GM20000 (cell line): Measurements from ENCODE around the gene RNF135.
A peak's percentile ranks its signal among the peaks of the same experiment; 100 is the strongest.
"Not testable (repeated sequence)": the region's sequence is repeated elsewhere in the genome, so short reads cannot be mapped to it uniquely, and the experiment has no call there.

Experiments used
- DNase-seq: peaks from one replicate; pipeline ENCODE4 v3.0.0; 2012; ENCODE audit warnings: low spot score
- TF ChIP-seq, protein P1 (sequence below): IDR thresholded peaks from 2 replicates; pipeline ENCODE4 v1.5.1; 2012; ENCODE audit warnings: mild to moderate bottlenecking, control low read depth; ENCODE audit errors: extremely low read depth, missing control alignments

Gene RNF135

DNA sequence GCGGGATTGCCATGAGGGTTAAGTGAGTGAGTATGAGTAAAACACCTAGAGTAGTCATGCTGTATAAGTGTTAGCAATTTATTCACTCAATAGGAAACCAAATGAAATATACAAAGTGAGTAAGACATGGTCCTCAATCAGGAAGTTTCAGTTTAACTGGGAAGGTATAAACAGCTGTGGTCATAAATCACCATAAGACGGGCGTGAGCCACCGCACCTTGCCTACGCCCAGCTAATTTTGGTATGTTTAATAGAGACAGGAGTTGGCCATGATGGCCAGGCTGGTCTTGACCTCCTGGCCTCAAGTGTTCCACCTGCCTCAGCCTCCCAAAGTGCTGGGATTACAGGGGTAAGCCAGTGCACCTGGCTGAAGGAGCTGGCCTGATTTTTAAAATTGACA, 27.0 kb downstream of the RNF135 start:
- TF ChIP-seq, protein P1, sequence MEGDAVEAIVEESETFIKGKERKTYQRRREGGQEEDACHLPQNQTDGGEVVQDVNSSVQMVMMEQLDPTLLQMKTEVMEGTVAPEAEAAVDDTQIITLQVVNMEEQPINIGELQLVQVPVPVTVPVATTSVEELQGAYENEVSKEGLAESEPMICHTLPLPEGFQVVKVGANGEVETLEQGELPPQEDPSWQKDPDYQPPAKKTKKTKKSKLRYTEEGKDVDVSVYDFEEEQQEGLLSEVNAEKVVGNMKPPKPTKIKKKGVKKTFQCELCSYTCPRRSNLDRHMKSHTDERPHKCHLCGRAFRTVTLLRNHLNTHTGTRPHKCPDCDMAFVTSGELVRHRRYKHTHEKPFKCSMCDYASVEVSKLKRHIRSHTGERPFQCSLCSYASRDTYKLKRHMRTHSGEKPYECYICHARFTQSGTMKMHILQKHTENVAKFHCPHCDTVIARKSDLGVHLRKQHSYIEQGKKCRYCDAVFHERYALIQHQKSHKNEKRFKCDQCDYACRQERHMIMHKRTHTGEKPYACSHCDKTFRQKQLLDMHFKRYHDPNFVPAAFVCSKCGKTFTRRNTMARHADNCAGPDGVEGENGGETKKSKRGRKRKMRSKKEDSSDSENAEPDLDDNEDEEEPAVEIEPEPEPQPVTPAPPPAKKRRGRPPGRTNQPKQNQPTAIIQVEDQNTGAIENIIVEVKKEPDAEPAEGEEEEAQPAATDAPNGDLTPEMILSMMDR, result no peak

DNA sequence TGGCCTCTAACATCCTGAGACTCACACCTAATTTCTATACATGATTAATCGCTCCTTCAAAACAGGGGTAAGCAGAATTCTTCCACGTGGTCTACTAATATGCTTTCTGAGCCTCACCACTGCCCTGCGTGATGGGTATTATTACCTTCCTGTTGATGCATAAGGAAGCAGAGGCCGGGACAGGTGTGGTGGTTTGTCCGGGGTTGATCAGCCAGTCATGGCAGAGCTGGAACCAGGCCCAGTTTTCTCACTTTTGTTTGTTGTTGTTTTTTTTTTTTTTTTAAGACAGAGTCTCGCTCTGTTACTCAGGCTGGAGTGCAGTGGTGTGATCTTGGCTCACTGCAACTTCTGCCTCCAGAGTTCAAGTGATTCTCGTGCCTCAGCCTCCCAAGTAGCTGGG, 31.2 kb downstream of the RNF135 start:
- TF ChIP-seq, protein P1, result no peak
- no peak for DNase-seq

More for the DNA sequence above, 27.0 kb downstream of the RNF135 start:
- no peak for DNase-seq

DNA sequence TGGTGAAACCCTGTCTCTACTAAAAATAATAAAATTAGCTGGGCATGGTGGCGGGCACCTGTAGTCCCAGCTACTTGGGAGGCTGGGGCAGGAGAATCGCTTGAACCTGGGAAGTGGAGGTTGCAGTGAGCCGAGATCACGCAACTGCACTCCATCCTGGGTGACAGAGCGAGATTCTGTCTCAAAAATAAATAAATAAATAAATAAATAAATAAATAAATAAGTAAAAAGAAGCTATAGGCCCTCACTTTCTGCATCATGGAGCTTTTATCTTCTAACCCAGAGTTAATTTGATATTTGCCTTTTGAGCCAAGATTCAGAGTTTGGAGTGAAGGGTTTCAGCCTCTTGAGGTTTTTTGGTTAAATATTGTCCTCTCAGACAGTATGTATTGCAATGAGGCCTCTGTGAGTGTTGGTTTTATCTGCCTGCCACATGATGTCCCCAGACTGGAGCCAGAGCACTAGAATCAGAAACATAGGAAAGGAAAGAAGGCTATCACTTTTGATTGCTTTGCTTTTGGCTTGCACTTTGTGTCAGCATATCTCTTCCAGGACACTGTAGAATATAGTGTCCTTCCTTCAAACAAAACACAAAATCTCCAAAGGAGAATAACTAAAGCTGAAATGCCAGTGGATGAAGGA, 32.5 kb downstream of the RNF135 start:
- TF ChIP-seq, protein P1, result no peak
- no peak for DNase-seq

DNA sequence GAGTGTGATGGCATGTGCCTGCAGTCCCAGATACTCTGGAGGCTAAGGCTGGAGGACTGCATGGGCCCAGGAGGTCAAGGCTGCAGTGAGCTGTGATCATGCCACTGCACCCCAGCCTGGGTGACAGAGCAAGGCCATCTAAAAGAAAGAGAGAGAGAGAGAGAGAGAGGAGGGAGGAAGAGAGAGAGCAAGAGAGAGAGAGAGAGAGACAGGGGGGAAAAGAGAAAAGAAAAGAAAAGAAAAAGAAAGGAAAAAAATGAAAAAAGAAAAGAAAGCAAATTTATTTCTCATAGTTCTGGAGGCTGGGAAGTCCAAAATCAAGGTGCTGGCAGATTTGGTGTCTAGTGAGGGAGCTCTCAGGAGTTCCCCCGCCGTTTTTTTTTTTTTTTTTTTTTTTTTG, 33.3 kb downstream of the RNF135 start:
- TF ChIP-seq, protein P1, result no peak
- no peak for DNase-seq

DNA sequence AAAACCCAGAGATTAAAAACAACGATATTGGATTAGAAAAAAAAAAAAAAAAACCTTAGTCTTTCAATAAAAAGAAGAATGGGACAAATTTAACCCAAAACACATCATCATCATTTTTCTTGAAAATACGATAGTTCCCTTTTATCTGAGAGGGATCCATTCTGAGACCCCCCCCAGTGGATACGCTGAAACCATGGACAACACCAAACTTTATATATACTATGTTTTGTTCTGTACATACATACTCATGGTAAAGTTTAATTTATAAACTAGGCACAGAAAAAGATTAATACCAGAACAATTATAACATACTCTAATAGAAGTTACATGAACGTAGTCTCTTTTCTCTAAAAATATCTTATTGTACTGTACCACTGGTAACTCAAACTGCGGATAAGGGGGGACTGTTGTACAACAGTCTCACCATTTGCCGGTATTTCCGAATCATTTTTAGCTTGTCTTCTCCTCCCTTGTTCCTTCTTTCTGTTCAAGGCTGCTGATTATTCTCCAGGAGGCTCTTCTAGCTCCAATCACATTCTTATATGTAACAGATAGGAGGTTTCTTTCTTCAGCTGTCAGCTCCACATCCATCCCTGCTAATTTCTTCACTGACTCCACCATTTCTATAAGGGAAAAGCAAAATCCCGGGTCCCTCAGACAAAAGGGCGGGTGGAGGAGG, 37.0 kb downstream of the RNF135 start:
- TF ChIP-seq, protein P1, result no peak
- DNase-seq, result no peak

DNA sequence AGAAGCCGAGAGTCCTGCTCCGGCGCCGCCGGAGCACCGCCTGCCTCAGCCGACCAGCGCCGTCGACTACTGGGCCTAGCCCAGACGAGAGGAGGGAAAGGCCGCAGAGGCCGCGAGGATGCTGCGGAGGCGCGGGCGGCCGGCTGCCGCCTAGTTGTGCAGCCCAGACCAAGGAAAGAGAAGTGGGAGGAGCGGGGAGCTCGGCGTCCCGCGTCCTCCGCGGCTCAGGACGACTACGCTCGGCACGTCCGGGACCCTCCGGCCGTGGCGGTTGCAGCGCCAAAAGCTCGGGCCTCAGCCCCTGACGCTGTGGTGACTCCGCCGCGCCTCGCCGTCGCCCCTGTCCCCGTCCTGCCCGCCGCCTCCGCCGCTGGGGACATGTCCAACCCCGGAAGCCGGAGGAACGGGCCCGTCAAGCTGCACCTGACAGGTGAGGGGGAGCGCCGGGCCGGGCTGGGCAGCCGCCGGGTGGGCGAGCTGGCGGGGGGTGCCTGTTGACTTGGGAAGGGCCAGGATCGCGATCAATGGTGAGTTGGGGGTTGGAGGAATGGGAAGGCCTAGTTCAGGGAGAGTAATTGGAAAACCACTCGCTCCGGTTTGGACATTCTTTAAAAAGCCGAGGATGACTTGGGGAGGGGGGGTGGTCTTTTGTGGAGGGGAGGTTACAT, 37.7 kb downstream of the RNF135 start:
- DNase-seq, result peak; percentile 80
- TF ChIP-seq, protein P1, result no peak

DNA sequence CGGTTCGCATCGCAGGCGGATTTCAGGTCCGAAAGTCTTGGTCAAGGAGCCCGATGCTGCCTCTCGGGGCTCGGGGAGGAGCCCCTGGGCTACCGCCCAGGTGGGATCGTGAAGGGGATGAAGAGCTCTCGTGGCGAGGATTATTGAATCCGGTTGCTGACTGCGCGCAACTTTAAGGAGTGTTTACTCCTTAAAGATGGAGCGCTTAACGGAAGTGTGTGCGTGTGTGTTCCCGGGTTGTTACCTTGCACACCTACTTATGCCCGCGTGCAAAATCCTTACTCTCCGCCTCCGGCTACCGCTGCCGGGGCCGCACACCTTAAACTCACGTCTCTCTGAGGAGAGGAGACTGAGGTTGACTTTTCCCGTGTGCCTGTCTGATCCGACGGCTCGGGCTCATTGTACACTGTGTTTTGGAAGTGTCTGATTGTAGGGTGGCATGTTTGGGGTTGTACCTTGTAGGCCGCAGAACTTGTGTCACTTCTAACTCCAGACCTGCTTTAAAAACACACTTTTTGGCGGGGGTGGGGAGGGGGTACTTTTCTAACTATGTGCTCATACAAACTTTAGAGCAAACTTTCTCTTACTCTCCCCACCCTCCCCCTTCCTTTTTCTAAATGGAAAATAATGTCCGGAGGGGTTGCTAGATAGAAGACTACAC, 38.3 kb downstream of the RNF135 start:
- DNase-seq, result peak; percentile 30

DNA sequence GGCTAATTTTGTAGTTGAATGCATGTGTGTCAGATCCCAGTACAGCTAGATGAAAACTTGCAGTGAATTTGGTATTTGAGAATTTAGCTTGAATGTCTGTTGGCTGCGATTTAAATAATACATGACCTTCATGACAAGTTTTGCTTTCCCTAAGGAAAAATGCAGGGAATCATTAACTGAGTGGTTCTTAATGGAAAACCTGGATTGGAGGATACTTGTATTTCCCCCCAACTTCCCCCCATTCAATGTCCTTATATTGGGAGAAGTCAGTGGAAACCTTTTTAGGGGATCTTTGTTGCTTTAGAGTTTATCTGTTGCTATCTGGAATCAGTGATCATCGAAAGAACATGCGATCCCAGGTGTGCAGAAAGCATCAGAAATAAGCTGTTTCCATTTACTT, 39.2 kb downstream of the RNF135 start:
- DNase-seq, result not testable (repeated sequence)
